Endothelial cell (in vitro differentiated cells): ENCODE measurements around the gene NFIX. TPM values are rescaled to one million over a fixed set of nuclear protein-coding genes. Genes with fewer than 3 reads are reported as not detected.

Source experiments
- DNase-seq: peaks from one replicate; pipeline ENCODE4 v3.0.0; 2021; ENCODE audit warnings: low spot score
- H3K27ac Mint-ChIP-seq: one replicate; pipeline ENCODE4 v1.8.0; 2021; ENCODE audit warnings: mixed read lengths, inconsistent platforms; ENCODE audit not compliant: unreplicated experiment
- H3K27me3 Mint-ChIP-seq: one replicate; pipeline ENCODE4 v1.8.0; 2021; ENCODE audit warnings: mild to moderate bottlenecking, moderate library complexity, mixed read lengths, inconsistent platforms; ENCODE audit not compliant: unreplicated experiment
- H3K36me3 Mint-ChIP-seq: one replicate; pipeline ENCODE4 v1.8.0; 2021; ENCODE audit warnings: mild to moderate bottlenecking, low read depth, mixed read lengths, inconsistent platforms; ENCODE audit not compliant: unreplicated experiment
- H3K4me1 Mint-ChIP-seq: one replicate; pipeline ENCODE4 v1.8.0; 2021; ENCODE audit warnings: mild to moderate bottlenecking, mixed read lengths, inconsistent platforms; ENCODE audit not compliant: unreplicated experiment
- H3K4me3 Mint-ChIP-seq: one replicate; pipeline ENCODE4 v1.8.0; 2021; ENCODE audit warnings: mild to moderate bottlenecking, mixed read lengths, inconsistent platforms; ENCODE audit not compliant: unreplicated experiment
- H3K9me3 Mint-ChIP-seq: one replicate; pipeline ENCODE4 v1.8.0; 2021; ENCODE audit warnings: mixed read lengths, inconsistent platforms; ENCODE audit not compliant: unreplicated experiment
- total RNA-seq: library from RNA; stranded (reverse); fragmentation: NEBNext Ultra II Directional; extraction: Animal tissue kit (Norgen Biotek cat#: 25700); gene quantifications from one replicate; pipeline ENCODE4 v1.2.1, GENCODE V29; 2021; ENCODE audit not compliant: unreplicated experiment
- TF ChIP-seq, protein P1 (sequence below): fragments of 200-600 bp; sonication (generic); IDR thresholded peaks from one replicate; pipeline ENCODE4 v1.5.0; 2021; ENCODE audit warnings: antibody characterized with exemption; ENCODE audit not compliant: unreplicated experiment

The NFIX gene
- total RNA-seq, 1 donor from 2014 or later, result 9.9 TPM

DNA sequence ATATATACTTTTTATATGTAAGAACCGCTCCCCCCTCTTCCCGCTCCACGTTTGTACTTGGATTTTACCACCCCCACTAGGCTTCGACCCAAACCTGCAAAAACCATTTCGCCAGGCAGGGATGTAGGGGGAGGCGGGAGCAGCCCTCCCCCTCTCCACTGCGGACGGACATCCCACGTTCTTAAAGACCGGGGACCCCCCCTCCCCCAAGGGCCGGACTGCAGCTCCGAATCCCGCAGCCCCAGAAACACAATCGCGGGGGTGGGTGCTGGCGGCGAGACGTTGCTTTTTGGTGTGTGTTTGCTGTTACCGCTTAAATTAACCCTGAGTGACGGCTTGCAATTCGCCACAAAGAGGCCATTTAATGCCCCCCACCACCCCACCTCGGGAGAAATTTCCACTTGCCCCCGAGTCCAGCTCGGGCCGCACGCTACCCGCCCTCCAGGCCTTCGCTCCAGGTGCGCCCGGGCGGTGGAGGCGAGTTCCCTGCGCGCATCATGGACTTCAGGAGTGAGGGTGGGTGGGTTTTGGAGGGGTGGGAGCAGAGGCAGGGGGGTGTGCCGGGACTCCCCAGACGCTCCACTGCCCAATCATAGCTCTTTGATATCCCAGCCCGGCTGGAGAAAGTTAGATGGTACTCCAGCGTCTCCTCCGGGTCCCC lies 15.8 kb downstream of the NFIX start:
- H3K4me1 Mint-ChIP-seq, result peaks cover 14% of the 10 kb centered on the region
- H3K36me3 Mint-ChIP-seq, result no peaks in the 10 kb centered on the region
- no peak overlapping the region for H3K4me3 Mint-ChIP-seq
- H3K9me3 Mint-ChIP-seq, result no peaks in the 10 kb centered on the region
- no peak for DNase-seq
- no peak overlapping the region for H3K27ac Mint-ChIP-seq
- TF ChIP-seq, protein P1, sequence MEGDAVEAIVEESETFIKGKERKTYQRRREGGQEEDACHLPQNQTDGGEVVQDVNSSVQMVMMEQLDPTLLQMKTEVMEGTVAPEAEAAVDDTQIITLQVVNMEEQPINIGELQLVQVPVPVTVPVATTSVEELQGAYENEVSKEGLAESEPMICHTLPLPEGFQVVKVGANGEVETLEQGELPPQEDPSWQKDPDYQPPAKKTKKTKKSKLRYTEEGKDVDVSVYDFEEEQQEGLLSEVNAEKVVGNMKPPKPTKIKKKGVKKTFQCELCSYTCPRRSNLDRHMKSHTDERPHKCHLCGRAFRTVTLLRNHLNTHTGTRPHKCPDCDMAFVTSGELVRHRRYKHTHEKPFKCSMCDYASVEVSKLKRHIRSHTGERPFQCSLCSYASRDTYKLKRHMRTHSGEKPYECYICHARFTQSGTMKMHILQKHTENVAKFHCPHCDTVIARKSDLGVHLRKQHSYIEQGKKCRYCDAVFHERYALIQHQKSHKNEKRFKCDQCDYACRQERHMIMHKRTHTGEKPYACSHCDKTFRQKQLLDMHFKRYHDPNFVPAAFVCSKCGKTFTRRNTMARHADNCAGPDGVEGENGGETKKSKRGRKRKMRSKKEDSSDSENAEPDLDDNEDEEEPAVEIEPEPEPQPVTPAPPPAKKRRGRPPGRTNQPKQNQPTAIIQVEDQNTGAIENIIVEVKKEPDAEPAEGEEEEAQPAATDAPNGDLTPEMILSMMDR, result no peak
- peaks cover 45% of the 10 kb centered on the region for H3K27me3 Mint-ChIP-seq

DNA sequence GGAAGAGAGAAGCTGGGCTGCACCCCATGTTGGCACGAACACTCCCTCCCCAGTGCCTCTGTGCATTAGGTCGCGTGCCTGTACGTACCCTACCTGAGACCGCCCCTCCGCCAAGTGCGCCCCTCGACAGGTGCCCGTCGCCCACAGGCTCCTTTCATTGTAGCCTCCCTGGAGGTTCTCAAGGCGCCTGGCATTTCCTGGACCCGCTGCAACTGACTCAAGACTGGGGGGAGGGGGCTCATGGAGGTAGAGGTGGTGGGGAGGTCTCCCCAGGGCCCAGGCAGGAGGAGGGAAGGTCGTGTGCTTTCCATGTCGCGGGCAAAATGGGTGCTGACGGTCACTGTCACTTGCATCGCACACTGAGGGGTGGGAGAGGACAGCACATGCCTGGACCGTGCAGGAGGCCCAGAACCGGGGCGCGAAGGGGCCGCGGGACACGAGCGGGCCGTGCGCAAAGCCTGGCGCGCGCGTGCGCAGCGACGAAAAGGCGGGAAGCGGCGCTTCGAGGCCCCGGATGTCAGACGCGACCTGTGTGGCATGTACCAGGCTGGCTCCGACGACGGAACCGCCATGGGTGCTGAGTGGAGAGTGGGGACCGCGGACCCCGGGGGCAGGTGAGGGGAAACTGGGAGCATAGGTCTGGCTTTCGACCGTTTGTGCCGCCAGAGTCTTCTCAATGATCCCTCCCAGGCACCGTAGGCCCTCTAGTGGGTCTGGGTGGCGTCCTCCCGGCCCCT lies 16.5 kb downstream of the NFIX start:
- TF ChIP-seq, protein P1, result no peak
- no peak overlapping the region for H3K27ac Mint-ChIP-seq
- H3K36me3 Mint-ChIP-seq, result no peaks in the 10 kb centered on the region
- H3K27me3 Mint-ChIP-seq, result peaks cover 49% of the 10 kb centered on the region
- H3K4me1 Mint-ChIP-seq, result peaks cover 20% of the 10 kb centered on the region
- DNase-seq, result no peak
- no peaks in the 10 kb centered on the region for H3K9me3 Mint-ChIP-seq
- H3K4me3 Mint-ChIP-seq, result no peak overlapping the region

DNA sequence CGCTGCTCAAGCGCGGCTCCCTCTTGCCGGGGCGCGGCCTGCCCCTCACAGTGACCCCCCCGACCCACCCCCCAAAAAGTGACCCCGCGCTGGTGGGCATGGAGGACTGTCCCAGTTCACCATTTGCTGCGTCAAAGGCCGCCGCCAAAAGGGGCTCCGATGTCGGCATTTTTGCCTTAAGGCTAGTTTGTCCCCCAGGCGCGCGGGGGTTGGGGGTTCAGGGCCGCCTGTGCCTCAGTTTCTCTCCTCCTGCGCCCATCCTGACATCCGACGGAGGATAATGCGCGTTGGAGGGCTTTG lies 17.1 kb downstream of the NFIX start:
- Mint-ChIP-seq H3K4me1 (peaks cover 23% of the 10 kb centered on the region), H3K36me3 (no peaks in the 10 kb centered on the region), H3K9me3 (no peaks in the 10 kb centered on the region), H3K27ac (no peak overlapping the region), H3K4me3 (peak overlapping the region; percentile 12), H3K27me3 (peaks cover 54% of the 10 kb centered on the region)
- no peak for DNase-seq
- TF ChIP-seq, protein P1, result no peak

DNA sequence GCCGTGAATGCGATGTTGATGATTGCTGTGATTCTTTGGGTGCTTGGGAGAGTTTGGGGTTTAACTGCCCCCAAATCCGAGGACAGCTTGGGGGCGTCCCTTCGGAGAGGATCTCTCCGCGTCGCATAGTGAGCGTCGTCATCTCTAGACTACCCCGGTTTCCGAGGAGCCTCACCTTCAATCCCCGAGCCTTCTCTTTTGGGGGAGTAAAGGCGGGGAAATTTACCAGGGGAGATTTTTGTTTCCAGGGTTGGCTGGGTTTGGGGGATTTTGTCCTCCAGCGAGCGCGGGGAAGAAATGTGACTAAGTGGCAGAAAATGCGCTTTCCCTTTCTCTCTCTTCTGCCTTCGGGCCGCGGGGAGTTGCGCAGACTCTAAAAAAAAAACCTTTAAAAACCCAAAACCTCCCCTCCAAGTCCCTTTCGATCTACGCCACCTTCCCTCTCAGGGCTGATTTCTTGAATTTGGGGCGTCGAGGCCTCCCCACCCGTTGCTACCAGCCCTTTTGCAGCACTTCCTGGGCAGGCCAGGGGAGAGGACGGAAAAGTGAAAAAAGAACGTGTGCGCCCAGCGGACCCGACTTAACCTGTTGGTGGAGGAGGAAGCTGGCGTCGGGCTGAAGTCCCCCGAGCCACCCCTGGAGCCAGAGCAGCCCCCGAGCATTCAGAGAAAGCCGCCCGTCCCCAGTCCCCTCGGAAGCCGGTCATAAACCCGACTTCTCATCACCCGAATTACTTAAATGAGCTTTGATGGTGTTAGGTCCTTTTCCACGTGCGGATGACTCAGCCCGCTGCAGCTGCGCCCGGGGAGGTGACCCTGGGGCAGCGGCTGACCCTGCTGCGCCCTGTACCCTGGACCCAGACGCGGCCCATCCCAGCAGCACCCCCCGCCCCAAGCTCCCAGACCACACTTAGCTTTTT lies 17.7 kb downstream of the NFIX start:
- TF ChIP-seq, protein P1, result no peak
- Mint-ChIP-seq H3K4me1 (peaks cover 28% of the 10 kb centered on the region), H3K27me3 (peaks cover 53% of the 10 kb centered on the region), H3K9me3 (no peaks in the 10 kb centered on the region), H3K27ac (no peak overlapping the region), H3K36me3 (no peaks in the 10 kb centered on the region), H3K4me3 (peak overlapping the region; percentile 12)
- DNase-seq, result no peak
